Ureter (tissue), 1 donor: ENCODE results near the gene GDPD1. TPM values are rescaled to one million over a fixed set of nuclear protein-coding genes. Genes with fewer than 3 reads are reported as not detected.

ENCODE experiments used
- DNase-seq: peaks from one replicate; pipeline ENCODE4 v3.0.0-alpha.2; 2020; ENCODE audit warnings: low spot score
- total RNA-seq: library from RNA; stranded (reverse); gene quantifications from one replicate; pipeline ENCODE4 v1.2.4, GENCODE V29; 2023
- donor health status: DM: yes; HTN: yes; CAD: no.

GDPD1 gene
- total RNA-seq, 1 donor from 2014 or later = 3.6 TPM

DNA sequence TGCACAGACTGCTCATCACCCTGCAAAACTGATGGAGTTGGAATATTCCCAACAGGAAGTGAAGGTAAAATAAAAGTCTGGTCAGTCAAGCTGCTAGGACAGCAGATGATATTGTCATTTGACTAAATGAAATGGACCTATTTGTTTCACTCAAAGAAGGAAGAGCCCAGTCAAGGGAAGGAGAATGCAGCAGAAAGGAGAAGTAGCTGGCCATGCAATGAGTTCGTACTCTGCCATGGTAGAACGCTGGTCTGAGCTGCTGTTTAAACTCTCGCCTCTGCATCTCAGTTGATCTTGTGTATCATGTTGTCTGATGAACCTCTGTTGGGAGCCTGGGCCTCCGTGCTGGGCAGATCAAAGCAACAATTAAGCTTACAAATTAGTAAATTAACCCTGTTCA lies 95.6 kb downstream of the GDPD1 start:
- no peak for DNase-seq

Other genes with a start within 250 kb of the GDPD1 start
- gene TRIM37, start 113.6 kb upstream of the GDPD1 start, total RNA-seq = 17.2 TPM
- gene SKA2, start 65.3 kb upstream of the GDPD1 start, total RNA-seq = 27.6 TPM
- gene PRR11, start 64.8 kb upstream of the GDPD1 start, total RNA-seq = 1.0 TPM
- gene SMG8, start 10.5 kb upstream of the GDPD1 start, total RNA-seq = 10.8 TPM
- 29.4 TPM for gene YPEL2, start 111.1 kb downstream of the GDPD1 start, total RNA-seq